CD14-positive monocyte (primary cell): Measurements from ENCODE around the gene ZNF747. TPM values are rescaled to one million over a fixed set of nuclear protein-coding genes. Genes with fewer than 3 reads are reported as not detected.
"Not testable (repeated sequence)": the region's sequence is repeated elsewhere in the genome, so short reads cannot be mapped to it uniquely, and the experiment has no call there.

Experiments
- DNase-seq, 3 donors: peaks; one replicate each; pipeline ENCODE4 v3.0.0-alpha.2; 2011 to 2022
- H2AFZ ChIP-seq: 2 replicates; pipeline ENCODE4 v1.6.0; 2012; ENCODE audit warnings: mild to moderate bottlenecking, low read depth, low read length, inconsistent platforms; ENCODE audit not compliant: insufficient read depth, poor library complexity, severe bottlenecking
- H3K27ac ChIP-seq, 2 donors: 1 replicate in 1 of 2; 2 replicates in 1 of 2; pipeline ENCODE4 v1.5.1; 2012 to 2013; ENCODE audit warnings: low read length in 2 of 2, control low read depth in 1 of 2, inconsistent platforms in 1 of 2, low read depth in 1 of 2, mild to moderate bottlenecking in 1 of 2
- H3K27me3 ChIP-seq, 2 donors: one replicate each; pipeline versions ENCODE4 v1.6.0 to v1.6.1; 2011 to 2013; ENCODE audit warnings: low read length in 2 of 2; ENCODE audit not compliant: control insufficient read depth in 2 of 2, insufficient read depth in 2 of 2
- H3K36me3 ChIP-seq, 2 donors: replicated peaks in 1 of 2; 1 replicate in 1 of 2; 2 replicates in 1 of 2; pipeline versions ENCODE4 v1.5.1 to v1.6.1; 2012 to 2013; ENCODE audit warnings: low read length in 2 of 2, control low read depth in 1 of 2, inconsistent platforms in 1 of 2, mild to moderate bottlenecking in 1 of 2; ENCODE audit not compliant: insufficient read depth in 2 of 2, control insufficient read depth in 1 of 2
- H3K4me1 ChIP-seq, 2 donors: 1 replicate in 1 of 2; 2 replicates in 1 of 2; pipeline versions ENCODE4 v1.5.1 to v1.6.1; 2012 to 2013; ENCODE audit warnings: low read length in 2 of 2, control low read depth in 1 of 2, inconsistent platforms in 1 of 2, mild to moderate bottlenecking in 1 of 2, moderate library complexity in 1 of 2; ENCODE audit not compliant: insufficient read depth in 2 of 2, control insufficient read depth in 1 of 2
- H3K4me2 ChIP-seq: replicated peaks from 2 replicates; pipeline ENCODE3; 2012; ENCODE audit warnings: low read length, moderate library complexity, mild to moderate bottlenecking; ENCODE audit not compliant: poor library complexity, severe bottlenecking; ENCODE audit errors: extremely low read depth
- H3K4me3 ChIP-seq, 3 experiments: fragments of 200-600 bp in 1 of 3; sonication (generic) in 1 of 3; replicated peaks in 1 of 3; 1 replicate in 2 of 3; 2 replicates in 1 of 3; pipeline ENCODE4 v1.5.1; 2011 to 2013; ENCODE audit warnings: low read length in 3 of 3, mild to moderate bottlenecking in 3 of 3, control low read depth in 2 of 3, low read depth in 2 of 3, inconsistent platforms in 1 of 3, moderate library complexity in 1 of 3
- H3K79me2 ChIP-seq: 2 replicates; pipeline ENCODE4 v1.6.0; 2012; ENCODE audit warnings: mild to moderate bottlenecking, control low read depth, inconsistent platforms, low read length, moderate library complexity; ENCODE audit not compliant: insufficient read depth
- H3K9ac ChIP-seq: 2 replicates; pipeline ENCODE4 v1.6.0; 2017; ENCODE audit warnings: low read length, mild to moderate bottlenecking; ENCODE audit not compliant: insufficient read depth, poor library complexity, severe bottlenecking
- H3K9me3 ChIP-seq, 2 donors: replicated peaks in 1 of 2; 1 replicate in 1 of 2; 2 replicates in 1 of 2; pipeline versions ENCODE4 v1.5.1 to v1.6.1; 2012 to 2013; ENCODE audit warnings: low read length in 2 of 2, control low read depth in 1 of 2; ENCODE audit not compliant: control insufficient read depth in 1 of 2, insufficient read depth in 1 of 2
- H4K20me1 ChIP-seq: 2 replicates; pipeline ENCODE4 v1.6.0; 2012; ENCODE audit warnings: mild to moderate bottlenecking, low read length, control low read depth, moderate library complexity; ENCODE audit not compliant: insufficient read depth
- H3K27ac Mint-ChIP-seq, 7 donors: one replicate each; pipeline ENCODE4 v1.8.0; 2020; ENCODE audit warnings: mild to moderate bottlenecking in 7 of 7, mixed read lengths in 7 of 7, moderate library complexity in 6 of 7, inconsistent platforms in 2 of 7
- H3K27me3 Mint-ChIP-seq, 3 donors: one replicate each; pipeline ENCODE4 v1.8.0; 2021 to 2022; ENCODE audit warnings: low read depth in 3 of 3, mild to moderate bottlenecking in 3 of 3, mixed read lengths in 3 of 3, moderate library complexity in 3 of 3, inconsistent platforms in 1 of 3
- H3K36me3 Mint-ChIP-seq, 2 donors: one replicate each; pipeline ENCODE4 v1.8.0; 2020; ENCODE audit warnings: mixed read lengths in 2 of 2, inconsistent platforms in 1 of 2, mild to moderate bottlenecking in 1 of 2
- H3K4me1 Mint-ChIP-seq: one replicate; pipeline ENCODE4 v1.8.0; 2020; ENCODE audit warnings: mild to moderate bottlenecking, mixed read lengths
- H3K4me3 Mint-ChIP-seq, 2 donors: one replicate each; pipeline ENCODE4 v1.8.0; 2020; ENCODE audit warnings: mild to moderate bottlenecking in 2 of 2, mixed read lengths in 2 of 2, moderate library complexity in 1 of 2
- H3K9me3 Mint-ChIP-seq, 7 donors: one replicate each; pipeline ENCODE4 v1.8.0; 2020 to 2022; ENCODE audit warnings: mixed read lengths in 7 of 7, mild to moderate bottlenecking in 6 of 7, moderate library complexity in 6 of 7, inconsistent platforms in 2 of 7
- CTCF ChIP-seq: fragments of 200-600 bp; IDR thresholded peaks from one replicate; pipeline ENCODE4 v1.8.0; 2022; ENCODE audit warnings: antibody characterized with exemption, mild to moderate bottlenecking
- WGBS: methylation state at CpG from one replicate; pipeline ENCODE4 v1.1.5; 2013; ENCODE audit warnings: missing lambda C conversion rate; ENCODE audit not compliant: insufficient coverage; 5-methylcytosine and 5-hydroxymethylcytosine counted together
- intact Hi-C, 2 donors: fragments of 100-400 bp; cut with micrococcal nuclease; formaldehyde crosslinking; loops; one replicate each; pipeline versions ENCODE4 v1.15.0 to v1.15.1; 2023
- polyA plus RNA-seq, 3 donors: library from polyadenylated mRNA; depleted of rRNA in 1 of 3; unstranded in 2 of 3; stranded (reverse) in 1 of 3; fragments of 300-500 nt in 2 of 3; fragments of >200 nt in 1 of 3; fragmentation: Illumina TruSeq in 2 of 3; gene quantifications; 1 replicate in 2 of 3; 2 replicates in 1 of 3; pipeline ENCODE4 v1.2.3, GENCODE V29; 2012 to 2021

The ZNF747 gene
- polyA plus RNA-seq, 3 donors: 4.1 to 6.6 (median 4.4) TPM

- Histone ChIP-seq H3K4me1 (peaks cover 12 to 18% of the 10 kb centered on the region in 2 donors), H3K27ac (no peak overlapping the region), H2AFZ (no peak overlapping the region), H3K79me2 (no peaks in the 10 kb centered on the region), H4K20me1 (no peaks in the 10 kb centered on the region), H3K9me3 (no peaks in the 10 kb centered on the region), H3K4me2 (no peak overlapping the region), H3K4me3 (no peak overlapping the region), H3K9ac (no peak overlapping the region), H3K36me3 (no peaks in the 10 kb centered on the region), H3K27me3 (no peaks in the 10 kb centered on the region)
- intact Hi-C loops: no loop called here
- Mint-ChIP-seq H3K4me3 (no peak overlapping the region), H3K36me3 (no peaks in the 10 kb centered on the region), H3K27me3 (peaks cover 0 to 1% (median 0%) of the 10 kb centered on the region in 3 donors), H3K9me3 (no peaks in the 10 kb centered on the region), H3K27ac (no peak overlapping the region), H3K4me1 (peaks cover 21% of the 10 kb centered on the region)
- TF ChIP-seq CTCF: no peak
- WGBS: 93% methylated on average over 5 of the region's 5 CpGs
- DNase-seq: no peak
Measured at GRCh38 chr16:30543067-30543466, 8.4 kb upstream of the ZNF747 start.

GRCh38 chr16:30541502-30542329 lies 7.1 kb upstream of the ZNF747 start:
- intact Hi-C loops: no loop called here
- peaks cover 11 to 12% of the 10 kb centered on the region in 2 donors for H3K4me1 ChIP-seq
- WGBS: 100% methylated on average over 4 of the region's 10 CpGs
- H3K36me3 ChIP-seq: no peaks in the 10 kb centered on the region
- H3K9ac ChIP-seq: no peak overlapping the region
- Mint-ChIP-seq H3K4me1 (peaks cover 22% of the 10 kb centered on the region), H3K27me3 (peaks cover 0 to 3% (median 2%) of the 10 kb centered on the region in 3 donors), H3K9me3 (no peaks in the 10 kb centered on the region), H3K36me3 (peaks cover 2 to 4% of the 10 kb centered on the region in 2 donors), H3K4me3 (no peak overlapping the region), H3K27ac (no peak overlapping the region)
- no peaks in the 10 kb centered on the region for H4K20me1 ChIP-seq
- H3K4me2 ChIP-seq: no peak overlapping the region
- H3K27me3 ChIP-seq: no peaks in the 10 kb centered on the region
- no peak overlapping the region for H3K27ac ChIP-seq
- H3K4me3 ChIP-seq: no peak overlapping the region
- TF ChIP-seq CTCF: no peak
- no peaks in the 10 kb centered on the region for H3K79me2 ChIP-seq
- H2AFZ ChIP-seq: no peak overlapping the region
- no peak for DNase-seq
- H3K9me3 ChIP-seq: no peaks in the 10 kb centered on the region

- H3K9ac ChIP-seq, H3K9me3 ChIP-seq, H3K9me3 Mint-ChIP-seq, H3K27me3 ChIP-seq, intact Hi-C loops, H2AFZ ChIP-seq, H4K20me1 ChIP-seq, DNase-seq, H3K4me2 ChIP-seq, H3K79me2 ChIP-seq, H3K4me3 ChIP-seq, H3K4me3 Mint-ChIP-seq, H3K27me3 Mint-ChIP-seq, H3K27ac ChIP-seq, H3K36me3 ChIP-seq, H3K36me3 Mint-ChIP-seq, H3K27ac Mint-ChIP-seq: not testable (repeated sequence)
- peaks cover 11 to 12% of the 10 kb centered on the region in 2 donors for H3K4me1 ChIP-seq
- WGBS: 100% methylated on average over 1 of the region's 9 CpGs
- peaks cover 22% of the 10 kb centered on the region for H3K4me1 Mint-ChIP-seq
Measured at GRCh38 chr16:30540916-30541464, 6.3 kb upstream of the ZNF747 start.
